GM23248 (cell line): Measurements from ENCODE around the gene CLK3. TPM values are rescaled to one million over a fixed set of nuclear protein-coding genes. Genes with fewer than 3 reads are reported as not detected.

Experiments
- DNase-seq: peaks from one replicate; pipeline ENCODE4 v3.0.0-alpha.2; 2015
- H2AFZ ChIP-seq: fragments of 200-600 bp; sonication (generic); 2 replicates; pipeline ENCODE4 v1.6.1; 2016; ENCODE audit warnings: antibody characterized with exemption
- H3F3A ChIP-seq: fragments of 200-600 bp; sonication (generic); 2 replicates; pipeline ENCODE4 v1.6.1; 2016; ENCODE audit warnings: mild to moderate bottlenecking, antibody characterized with exemption, mixed run types; ENCODE audit not compliant: insufficient read depth
- H3K27ac ChIP-seq: fragments of 200-600 bp; sonication (generic); 2 replicates; pipeline ENCODE4 v1.5.1; 2016; ENCODE audit warnings: mild to moderate bottlenecking
- H3K27me3 ChIP-seq: fragments of 200-600 bp; sonication (generic); replicated peaks from 2 replicates; pipeline ENCODE4 v1.6.1; 2016; ENCODE audit warnings: mild to moderate bottlenecking; ENCODE audit not compliant: insufficient read depth
- H3K36me3 ChIP-seq: fragments of 200-600 bp; sonication (generic); 2 replicates; pipeline ENCODE4 v1.6.1; 2016; ENCODE audit warnings: low read depth, mild to moderate bottlenecking
- H3K4me1 ChIP-seq: fragments of 200-600 bp; sonication (generic); 2 replicates; pipeline ENCODE4 v1.6.1; 2016; ENCODE audit warnings: mild to moderate bottlenecking; ENCODE audit not compliant: insufficient read depth
- H3K4me2 ChIP-seq: fragments of 200-600 bp; sonication (generic); one replicate; pipeline ENCODE4 v1.6.1; 2016; ENCODE audit warnings: mild to moderate bottlenecking; ENCODE audit not compliant: unreplicated experiment
- H3K4me3 ChIP-seq: fragments of 200-600 bp; sonication (generic); 2 replicates; pipeline ENCODE4 v1.5.1; 2016; ENCODE audit warnings: mild to moderate bottlenecking
- H3K79me2 ChIP-seq: fragments of 200-600 bp; sonication (generic); 2 replicates; pipeline ENCODE4 v1.6.1; 2016; ENCODE audit warnings: mild to moderate bottlenecking; ENCODE audit not compliant: insufficient read depth
- H3K9ac ChIP-seq: fragments of 200-600 bp; sonication (generic); 2 replicates; pipeline ENCODE4 v1.6.1; 2016; ENCODE audit warnings: mild to moderate bottlenecking
- H3K9me2 ChIP-seq: fragments of 200-600 bp; sonication (generic); 2 replicates; pipeline ENCODE4 v1.6.1; 2016; ENCODE audit warnings: mixed run types, mild to moderate bottlenecking, moderate library complexity; ENCODE audit not compliant: insufficient read depth
- H3K9me3 ChIP-seq: fragments of 200-600 bp; sonication (generic); one replicate; pipeline ENCODE4 v1.6.1; 2017; ENCODE audit warnings: low read depth
- H4K20me1 ChIP-seq: fragments of 200-600 bp; sonication (generic); 2 replicates; pipeline ENCODE4 v1.6.0; 2016; ENCODE audit not compliant: insufficient read depth
- EZH2 ChIP-seq: fragments of 200-600 bp; sonication (generic); IDR thresholded peaks from 2 replicates; pipeline ENCODE4 v1.6.1; 2018; ENCODE audit warnings: antibody characterized with exemption, mild to moderate bottlenecking; ENCODE audit not compliant: insufficient read depth, poor library complexity, severe bottlenecking
- EZH2phosphoT487 ChIP-seq: fragments of 200-600 bp; sonication (generic); IDR thresholded peaks from 2 replicates; pipeline ENCODE4 v1.6.1; 2018; ENCODE audit warnings: antibody characterized with exemption, moderate library complexity, mild to moderate bottlenecking, low read depth; ENCODE audit not compliant: insufficient read depth
- WGBS, 2 experiments: methylation state at CpG; one replicate each; pipeline ENCODE4 v1.1.6; 2015 to 2017; ENCODE audit warnings: low lambda C conversion rate in 2 of 2, low coverage in 1 of 2; ENCODE audit errors: missing lambda C conversion rate in 2 of 2; 5-methylcytosine and 5-hydroxymethylcytosine counted together
- in situ Hi-C: fragments of 300-500 bp; cut with MboI; formaldehyde crosslinking; loops from 2 replicates; pipeline ENCODE4 v1.15.0; 2020
- polyA plus RNA-seq: library from polyadenylated mRNA; unstranded; fragments of >200 nt; fragmentation: Nextera tagmentation; extraction: Ambion mirVana; gene quantifications from 2 replicates; pipeline ENCODE4 v1.2.1, GENCODE V29; 2016
- total RNA-seq: library from RNA; depleted of rRNA; stranded (reverse); fragments of >200 nt; shearing (Covaris generic); gene quantifications from 2 replicates; pipeline ENCODE4 v1.2.3, GENCODE V29; 2014

CLK3 gene
- total and polyA plus RNA-seq, 2 experiments from 2014 or later: 41.9 to 67.9 TPM

GRCh38 chr15:74663303-74664027 lies 47.8 kb downstream of the CLK3 start:
- H3K27ac ChIP-seq: peak overlapping the region; percentile 32
- TF ChIP-seq EZH2: no peak
- no peak overlapping the region for H2AFZ ChIP-seq
- in situ Hi-C loops: no loop called here
- no peaks in the 10 kb centered on the region for H3K27me3 ChIP-seq
- no peaks in the 10 kb centered on the region for H3K9me2 ChIP-seq
- peaks cover 69% of the 10 kb centered on the region for H3K79me2 ChIP-seq
- peaks cover 12% of the 10 kb centered on the region for H3K4me1 ChIP-seq
- H3K4me2 ChIP-seq: no peak overlapping the region
- no peak overlapping the region for H3K9ac ChIP-seq
- peaks cover 18% of the 10 kb centered on the region for H3F3A ChIP-seq
- H4K20me1 ChIP-seq: 0 out of 2 replicates have a peak, but pooled peaks cover 12% of the 10 kb centered on the region
- H3K36me3 ChIP-seq: no peaks in the 10 kb centered on the region
- WGBS, 2 experiments: 90 to 93% methylated on average over 8 of the region's 8 CpGs
- H3K4me3 ChIP-seq: no peak overlapping the region
- DNase-seq: no peak
- no peaks in the 10 kb centered on the region for H3K9me3 ChIP-seq

DNA sequence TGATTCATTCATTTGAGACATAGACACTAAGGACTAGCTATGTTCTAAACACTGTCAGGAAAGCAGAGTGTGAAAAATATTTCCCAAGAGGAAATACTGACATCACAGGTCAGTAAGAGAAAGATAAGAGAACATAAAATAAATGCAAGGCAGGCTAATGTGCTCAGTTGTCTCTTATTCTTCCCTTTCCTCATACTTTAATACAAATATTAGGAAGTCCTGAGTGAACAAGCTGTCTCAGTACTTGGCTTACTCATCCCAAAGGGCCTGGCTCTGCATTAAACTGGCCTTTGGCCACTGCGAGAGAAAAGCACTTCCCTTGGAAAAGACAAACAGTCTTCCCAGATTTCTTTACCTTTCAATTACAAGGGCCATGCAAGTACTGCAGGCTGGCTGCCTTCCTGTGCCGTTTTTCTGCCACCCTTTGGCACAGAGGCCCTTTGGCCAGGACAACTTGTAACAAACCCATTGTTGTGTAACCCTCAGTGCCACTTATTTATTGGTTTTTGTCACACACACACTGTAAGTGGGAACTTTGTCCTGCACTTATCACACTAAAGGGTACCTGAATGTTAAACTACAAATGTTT lies 48.5 kb downstream of the CLK3 start:
- no peak overlapping the region for H3K4me3 ChIP-seq
- no peaks in the 10 kb centered on the region for H3K9me3 ChIP-seq
- no peaks in the 10 kb centered on the region for H3K27me3 ChIP-seq
- H3K27ac ChIP-seq: peak overlapping the region; percentile 32
- H3K79me2 ChIP-seq: peaks cover 63% of the 10 kb centered on the region
- peaks cover 12% of the 10 kb centered on the region for H3K4me1 ChIP-seq
- 3 to 11% methylated on average over 2 of the region's 2 CpGs for WGBS, 2 experiments
- peak; percentile 67 for DNase-seq
- TF ChIP-seq EZH2 (no peak), EZH2phosphoT487 (no peak)
- H4K20me1 ChIP-seq: 0 out of 2 replicates have a peak, but pooled peaks cover 12% of the 10 kb centered on the region
- in situ Hi-C loops: no loop called here
- peaks cover 18% of the 10 kb centered on the region for H3F3A ChIP-seq
- no peak overlapping the region for H3K4me2 ChIP-seq
- H3K36me3 ChIP-seq: no peaks in the 10 kb centered on the region; the same call in 1 of the 2 replicates
- H3K9me2 ChIP-seq: no peaks in the 10 kb centered on the region
- peak overlapping the region; percentile 14; the same call in 1 of the 2 replicates for H3K9ac ChIP-seq
- no peak overlapping the region for H2AFZ ChIP-seq

- H4K20me1 ChIP-seq: 0 out of 2 replicates have a peak, but pooled peaks cover 12% of the 10 kb centered on the region
- peak overlapping the region; percentile 32 for H3K27ac ChIP-seq
- H3K9ac ChIP-seq: no peak overlapping the region
- H3F3A ChIP-seq: peaks cover 18% of the 10 kb centered on the region
- H3K27me3 ChIP-seq: no peaks in the 10 kb centered on the region
- H2AFZ ChIP-seq: no peak overlapping the region
- no peak for DNase-seq
- H3K4me1 ChIP-seq: peaks cover 12% of the 10 kb centered on the region
- no peak overlapping the region for H3K4me3 ChIP-seq
- TF ChIP-seq EZH2phosphoT487 (no peak), EZH2 (no peak)
- in situ Hi-C loops: no loop called here
- peaks cover 62% of the 10 kb centered on the region for H3K79me2 ChIP-seq
- WGBS, 2 experiments: 98 to 100% methylated on average over 2 of the region's 2 CpGs
- no peaks in the 10 kb centered on the region for H3K9me3 ChIP-seq
- H3K4me2 ChIP-seq: no peak overlapping the region
- H3K36me3 ChIP-seq: no peaks in the 10 kb centered on the region; the same call in 1 of the 2 replicates
- H3K9me2 ChIP-seq: no peaks in the 10 kb centered on the region
Observed at GRCh38 chr15:74664670-74665069, 49.0 kb downstream of the CLK3 start.

DNA sequence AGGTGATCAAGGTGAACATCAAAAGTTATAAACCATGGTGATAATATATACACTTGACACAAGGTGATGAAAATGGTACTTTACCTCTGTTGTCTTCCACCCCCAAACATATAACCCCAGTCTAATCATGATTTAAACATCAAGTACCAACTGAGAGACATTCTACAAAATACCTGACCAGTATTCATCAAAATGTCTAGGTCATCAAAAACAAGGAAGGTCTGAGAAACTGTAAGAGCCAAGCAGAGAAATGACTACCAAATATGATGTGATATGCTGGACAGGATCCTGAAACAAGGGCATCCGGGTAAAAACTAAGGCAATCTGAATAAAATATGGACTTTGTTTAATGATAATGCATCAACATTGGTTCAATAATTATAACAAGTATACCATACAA lies 52.3 kb downstream of the CLK3 start:
- Histone ChIP-seq H3K4me2 (no peak overlapping the region), H3K9me2 (no peaks in the 10 kb centered on the region), H3K4me1 (peaks cover 12% of the 10 kb centered on the region), H3F3A (peaks cover 18% of the 10 kb centered on the region), H3K9me3 (no peaks in the 10 kb centered on the region), H3K4me3 (no peak overlapping the region), H3K27ac (no peak overlapping the region), H4K20me1 (0 out of 2 replicates have a peak, but pooled peaks cover 6% of the 10 kb centered on the region), H3K79me2 (peaks cover 43% of the 10 kb centered on the region), H2AFZ (no peak overlapping the region), H3K27me3 (no peaks in the 10 kb centered on the region), H3K9ac (no peak overlapping the region), H3K36me3 (peaks cover 17% of the 10 kb centered on the region)
- no peak for DNase-seq
- in situ Hi-C loops: no loop called here
- WGBS, 2 experiments: 88 to 96% methylated on average over 1 of the region's 1 CpG
- TF ChIP-seq EZH2phosphoT487 (no peak), EZH2 (no peak)
